Choroid plexus epithelial cell (primary cell): ENCODE results near the gene ZNF512.
A peak's percentile ranks its signal among the peaks of the same experiment; 100 is the strongest.
"Not testable (repeated sequence)": the region's sequence is repeated elsewhere in the genome, so short reads cannot be mapped to it uniquely, and the experiment has no call there.

Source experiments
- DNase-seq: peaks from one replicate; pipeline ENCODE4 v3.0.0-alpha.2; 2010; ENCODE audit warnings: low read depth
- H3K4me3 ChIP-seq: 2 replicates; pipeline ENCODE4 v1.5.1; 2011; ENCODE audit warnings: low read depth, mild to moderate bottlenecking, control low read depth, low read length, moderate library complexity
- CTCF ChIP-seq: conservative IDR thresholded peaks from 2 replicates; pipeline ENCODE4 v1.5.1; 2011; ENCODE audit warnings: low read depth, mild to moderate bottlenecking, control low read depth, inconsistent platforms, low read length, moderate library complexity

Gene ZNF512

GRCh38 chr2:27551514-27551913 lies 31.3 kb upstream of the ZNF512 start:
- no peak for TF ChIP-seq CTCF
- no peak overlapping the region for H3K4me3 ChIP-seq
- DNase-seq, result no peak

GRCh38 chr2:27552941-27553340 lies 29.9 kb upstream of the ZNF512 start:
- TF ChIP-seq CTCF, result no peak
- H3K4me3 ChIP-seq, result no peak overlapping the region
- no peak for DNase-seq

GRCh38 chr2:27554451-27554850 lies 28.4 kb upstream of the ZNF512 start:
- not testable (repeated sequence) for H3K4me3 ChIP-seq, DNase-seq

- no peak for TF ChIP-seq CTCF
- H3K4me3 ChIP-seq, result no peak overlapping the region
- DNase-seq, result no peak
Measured at GRCh38 chr2:27559228-27559627, 23.6 kb upstream of the ZNF512 start.

- H3K4me3 ChIP-seq, result no peak overlapping the region
- no peak for DNase-seq
- no peak for TF ChIP-seq CTCF
Measured at GRCh38 chr2:27561060-27561459, 21.8 kb upstream of the ZNF512 start.

- no peak for TF ChIP-seq CTCF
- H3K4me3 ChIP-seq, result no peak overlapping the region
- DNase-seq, result peak; percentile 49
Measured at GRCh38 chr2:27566628-27567027, 16.2 kb upstream of the ZNF512 start.

GRCh38 chr2:27569398-27569797 lies 13.4 kb upstream of the ZNF512 start:
- DNase-seq, result no peak
- no peak for TF ChIP-seq CTCF
- H3K4me3 ChIP-seq, result no peak overlapping the region

- no peak for DNase-seq
- H3K4me3 ChIP-seq, result no peak overlapping the region
- TF ChIP-seq CTCF, result no peak
Measured at GRCh38 chr2:27571197-27571596, 11.6 kb upstream of the ZNF512 start.
